Tibial artery (tissue), 4 donors: ENCODE results near the gene MINDY2.

Source experiments
- DNase-seq, 2 donors: peaks; one replicate each; pipeline ENCODE4 v3.0.0-alpha.2; 2019
- H3K27ac ChIP-seq, 2 donors: fragments of 200-600 bp; sonication (generic) in 1 of 2; 1 replicate in 1 of 2; 2 replicates in 1 of 2; pipeline ENCODE4 v1.5.1; 2018 to 2019; ENCODE audit warnings: mild to moderate bottlenecking in 1 of 2
- H3K27me3 ChIP-seq, 2 donors: fragments of 200-600 bp; sonication (generic) in 1 of 2; one replicate each; pipeline versions ENCODE4 v1.5.1 to v1.6.0; 2016 to 2019
- H3K36me3 ChIP-seq, 3 donors: fragments of 200-600 bp; sonication (generic) in 2 of 3; one replicate each; pipeline ENCODE4 v1.5.1; 2016 to 2019; ENCODE audit warnings: mild to moderate bottlenecking in 2 of 3
- H3K4me1 ChIP-seq, 4 donors: fragments of 200-600 bp; sonication (generic) in 2 of 4; 1 replicate in 3 of 4; 2 replicates in 1 of 4; pipeline ENCODE4 v1.5.1; 2016 to 2019
- H3K4me3 ChIP-seq, 2 donors: fragments of 200-600 bp; sonication (generic) in 1 of 2; 1 replicate in 1 of 2; 2 replicates in 1 of 2; pipeline ENCODE4 v1.5.1; 2018 to 2019; ENCODE audit warnings: mild to moderate bottlenecking in 2 of 2
- H3K9me3 ChIP-seq, 3 donors: fragments of 200-600 bp; sonication (generic) in 1 of 3; one replicate each; pipeline ENCODE4 v1.5.1; 2016 to 2019
- CTCF ChIP-seq, 2 experiments: fragments of 200-600 bp in 1 of 2; fragments of 450-650 bp in 1 of 2; IDR thresholded peaks; one replicate each; pipeline ENCODE4 v1.5.1; 2017 to 2019; ENCODE audit warnings: antibody characterized with exemption in 2 of 2, mild to moderate bottlenecking in 1 of 2, moderate library complexity in 1 of 2
- intact Hi-C: fragments of 100-400 bp; cut with DNase I; formaldehyde crosslinking; loops from one replicate; pipeline ENCODE4 v1.15.0; 2023; ENCODE audit warnings: low total_unique reads

MINDY2 gene

GRCh38 chr15:58777107-58777506, 6.0 kb downstream of the MINDY2 start:
- DNase-seq = no peak
- Histone ChIP-seq H3K27ac (no peak overlapping the region), H3K4me3 (no peak overlapping the region), H3K36me3 (no peaks in the 10 kb centered on the region), H3K9me3 (no peaks in the 10 kb centered on the region), H3K4me1 (peaks cover 0 to 55% (median 10%) of the 10 kb centered on the region in 4 donors), H3K27me3 (no peaks in the 10 kb centered on the region)
- intact Hi-C loops = no loop called here
- TF ChIP-seq CTCF (IDR thresholded peaks at IDR 0.05) = no peak

GRCh38 chr15:58779554-58779953, 8.5 kb downstream of the MINDY2 start:
- Histone ChIP-seq H3K27ac (no peak overlapping the region), H3K4me3 (no peak overlapping the region), H3K4me1 (peaks cover 0 to 43% (median under 1%) of the 10 kb centered on the region in 4 donors), H3K9me3 (no peaks in the 10 kb centered on the region), H3K27me3 (no peaks in the 10 kb centered on the region), H3K36me3 (no peaks in the 10 kb centered on the region)
- TF ChIP-seq CTCF (IDR thresholded peaks at IDR 0.05) = no peak
- intact Hi-C loops = no loop called here
- no peak for DNase-seq

GRCh38 chr15:58785355-58785754, 14.3 kb downstream of the MINDY2 start:
- Histone ChIP-seq H3K9me3 (no peaks in the 10 kb centered on the region), H3K36me3 (peaks cover 0 to 6% (median 4%) of the 10 kb centered on the region in 3 donors), H3K4me3 (no peak overlapping the region), H3K27ac (no peak overlapping the region), H3K27me3 (no peaks in the 10 kb centered on the region), H3K4me1 (peaks cover 0 to 19% (median 0%) of the 10 kb centered on the region in 4 donors)
- no peak for DNase-seq
- no peak for TF ChIP-seq CTCF (IDR thresholded peaks at IDR 0.05)
- intact Hi-C loops = no loop called here

- Histone ChIP-seq H3K27me3 (no peaks in the 10 kb centered on the region), H3K9me3 (no peaks in the 10 kb centered on the region), H3K27ac (no peak overlapping the region), H3K36me3 (peaks cover 0 to 6% (median 4%) of the 10 kb centered on the region in 3 donors), H3K4me1 (peaks cover 0 to 7% (median 0%) of the 10 kb centered on the region in 4 donors), H3K4me3 (no peak overlapping the region)
- TF ChIP-seq CTCF (IDR thresholded peaks at IDR 0.05) = no peak
- no peak for DNase-seq
- intact Hi-C loops = no loop called here
Observed at GRCh38 chr15:58788056-58788710, 17.1 kb downstream of the MINDY2 start.

GRCh38 chr15:58793862-58794261, 22.8 kb downstream of the MINDY2 start:
- DNase-seq = no peak

More at GRCh38 chr15:58793862-58794261, 22.8 kb downstream of the MINDY2 start:
- H3K36me3 ChIP-seq = peaks cover 0 to 6% (median under 1%) of the 10 kb centered on the region in 3 donors
- H3K9me3 ChIP-seq = no peaks in the 10 kb centered on the region
- H3K4me3 ChIP-seq = no peak overlapping the region
- peaks cover 0 to 4% (median 0%) of the 10 kb centered on the region in 4 donors for H3K4me1 ChIP-seq
- no peaks in the 10 kb centered on the region for H3K27me3 ChIP-seq
- no peak overlapping the region for H3K27ac ChIP-seq
- no peak for TF ChIP-seq CTCF (IDR thresholded peaks at IDR 0.05)
- intact Hi-C loops = no loop called here
